NOMO-1 treated with dmso at 0.1 percent for 144 hours (cell line): ENCODE measurements around the gene ATXN1.

Experiments used
- DNase-seq: peaks from one replicate; lab custom pipeline; 2025; ENCODE audit not compliant: unreplicated experiment; lab: John Stamatoyannopoulos, UW

Gene ATXN1

GRCh38 chr6:16747232-16748024 is 13.8 kb downstream of the ATXN1 start:
- DNase-seq: no peak

- DNase-seq: no peak
Measured at GRCh38 chr6:16746812-16747211, 14.4 kb downstream of the ATXN1 start.

DNA sequence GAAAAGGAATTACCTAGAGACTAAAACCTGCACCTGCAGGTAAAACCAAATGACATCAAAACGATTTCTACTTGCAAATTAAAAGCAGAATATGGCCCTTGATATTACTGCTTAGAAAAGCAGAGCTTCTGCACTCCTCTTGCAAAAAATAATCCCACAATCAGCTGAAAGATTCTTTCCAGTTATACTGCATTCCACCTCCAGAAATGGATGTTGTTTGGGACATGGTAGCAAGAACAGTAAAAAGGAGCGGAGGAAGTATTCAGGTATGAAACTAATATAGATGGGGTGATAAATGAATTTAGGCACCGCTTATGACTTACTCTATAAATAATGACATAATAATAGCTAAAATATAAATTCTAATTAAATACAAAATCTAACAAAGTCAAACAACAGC is 14.9 kb downstream of the ATXN1 start:
- DNase-seq: no peak

DNA sequence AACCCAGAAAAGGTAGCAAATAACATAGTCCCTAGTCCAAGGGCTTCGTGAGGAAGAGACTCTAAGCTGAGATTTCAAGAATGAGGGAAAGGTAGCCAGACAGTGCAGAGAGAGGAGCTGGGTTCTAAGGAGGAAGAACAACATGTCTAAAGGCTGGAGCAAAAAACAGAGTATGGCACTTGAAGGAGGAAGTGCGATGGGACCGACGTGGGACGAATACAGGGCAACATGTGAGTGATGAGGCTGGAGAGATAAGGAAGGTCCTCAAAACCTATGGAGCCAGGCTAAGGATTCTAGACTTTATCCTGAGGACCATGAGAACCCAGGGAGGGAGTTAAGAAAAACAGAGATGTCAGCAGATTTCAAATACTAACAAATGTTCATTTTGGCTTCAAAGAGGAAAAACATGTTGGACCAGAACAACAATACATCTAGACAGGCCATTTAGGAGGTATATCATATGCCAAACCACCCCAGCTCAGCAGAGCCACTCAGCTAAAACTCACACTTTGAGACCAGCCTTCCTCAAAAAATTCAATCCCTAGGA is 17.5 kb downstream of the ATXN1 start:
- no peak for DNase-seq

DNA sequence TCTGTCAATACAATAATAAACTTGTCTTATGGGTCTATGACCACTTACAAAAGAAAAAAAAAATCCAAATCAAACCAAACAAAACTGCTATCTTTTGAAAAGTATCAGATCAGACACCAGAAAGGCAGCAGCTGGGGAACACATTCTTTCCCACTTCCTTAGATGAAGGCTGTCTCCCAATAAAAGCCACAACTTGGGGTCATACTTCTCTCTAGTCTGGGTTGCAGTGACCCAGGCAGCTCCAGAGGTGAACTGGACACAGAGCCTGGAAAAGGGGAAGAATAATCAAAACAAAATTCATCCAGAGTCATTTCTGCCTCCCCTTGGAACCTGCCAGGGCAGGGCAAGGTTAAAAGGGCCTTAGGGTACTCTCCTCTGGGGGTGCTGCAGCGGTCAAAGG is 19.1 kb downstream of the ATXN1 start:
- no peak for DNase-seq

DNA sequence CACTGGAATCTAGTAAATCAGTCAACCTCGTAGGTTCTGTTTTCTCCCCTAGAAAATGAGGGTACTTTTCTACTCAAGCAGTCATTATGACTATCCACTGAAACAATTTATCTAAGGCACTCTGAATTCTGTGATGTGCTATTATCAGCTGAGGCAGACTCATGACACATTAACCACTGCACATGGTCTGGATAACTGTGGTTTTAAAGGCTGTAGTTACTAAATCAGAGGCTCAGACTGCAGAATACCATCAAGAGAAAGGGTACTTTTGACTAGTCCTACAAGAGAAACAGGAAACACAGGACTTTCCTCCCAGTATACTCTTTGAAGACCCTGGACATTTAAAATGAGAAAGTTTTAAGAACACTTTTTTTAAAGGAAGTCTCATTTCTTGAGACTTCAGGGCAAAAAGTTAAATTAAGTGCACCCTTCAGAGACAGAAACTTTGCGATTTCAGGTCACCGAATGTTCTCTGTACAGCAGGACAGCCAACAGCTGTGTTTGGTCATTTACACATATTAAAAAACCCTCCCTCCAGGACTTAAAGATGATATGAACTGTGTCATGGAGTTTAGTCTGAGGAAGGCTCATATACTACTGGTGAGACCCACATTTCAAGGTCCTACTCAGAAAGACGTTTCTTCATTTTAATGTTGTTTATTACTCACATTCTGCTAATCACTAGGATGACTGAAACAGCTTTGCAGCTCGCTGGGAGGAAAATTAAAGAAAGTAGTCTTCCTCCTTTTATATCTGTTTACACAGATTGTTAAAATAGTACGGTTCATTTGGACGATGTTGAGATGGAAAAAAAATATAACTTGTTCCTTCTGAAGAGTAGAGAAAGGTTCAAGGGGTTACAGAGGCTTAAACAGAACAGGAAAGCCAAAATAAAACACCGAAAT is 19.9 kb downstream of the ATXN1 start:
- no peak for DNase-seq

DNA sequence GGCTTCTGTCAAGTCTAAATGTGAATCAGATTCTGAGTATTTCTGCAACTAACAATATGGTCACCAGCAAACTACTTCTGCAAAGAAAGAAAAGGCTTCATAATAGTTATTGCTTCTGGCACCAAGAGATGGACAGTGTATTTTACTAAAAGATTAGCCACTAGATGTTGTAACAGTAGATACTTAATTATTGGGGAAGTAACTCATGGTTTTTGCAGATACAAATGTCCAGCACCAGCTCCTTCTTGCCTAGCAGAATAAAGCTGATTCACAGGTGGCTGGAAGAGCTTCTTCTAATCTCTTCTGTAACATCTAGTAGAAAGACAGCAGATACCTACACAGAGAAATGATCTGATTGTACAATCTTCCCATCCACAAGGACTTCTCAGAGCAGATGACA is 21.2 kb downstream of the ATXN1 start:
- DNase-seq: no peak

GRCh38 chr6:16739329-16739801 is 21.9 kb downstream of the ATXN1 start:
- DNase-seq: no peak

DNA sequence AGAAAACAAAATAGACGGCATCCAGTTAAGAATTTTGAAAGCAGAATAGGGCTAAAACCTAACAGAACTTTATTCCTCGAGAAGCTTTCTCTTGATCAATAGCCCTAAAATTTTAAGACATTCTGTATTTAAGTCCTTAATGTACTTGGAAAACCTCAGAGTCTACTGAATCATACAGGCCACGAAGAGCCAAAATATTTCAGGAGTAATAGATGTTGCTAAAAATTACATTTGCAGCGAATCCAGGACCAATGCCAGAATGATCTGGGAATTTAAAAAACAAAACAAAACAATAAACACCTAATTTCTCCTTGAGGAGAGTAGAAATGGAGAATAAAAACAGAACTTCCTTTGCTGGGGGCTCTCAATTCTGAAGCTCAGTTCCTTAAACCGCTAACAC is 23.3 kb downstream of the ATXN1 start:
- DNase-seq: no peak

DNA sequence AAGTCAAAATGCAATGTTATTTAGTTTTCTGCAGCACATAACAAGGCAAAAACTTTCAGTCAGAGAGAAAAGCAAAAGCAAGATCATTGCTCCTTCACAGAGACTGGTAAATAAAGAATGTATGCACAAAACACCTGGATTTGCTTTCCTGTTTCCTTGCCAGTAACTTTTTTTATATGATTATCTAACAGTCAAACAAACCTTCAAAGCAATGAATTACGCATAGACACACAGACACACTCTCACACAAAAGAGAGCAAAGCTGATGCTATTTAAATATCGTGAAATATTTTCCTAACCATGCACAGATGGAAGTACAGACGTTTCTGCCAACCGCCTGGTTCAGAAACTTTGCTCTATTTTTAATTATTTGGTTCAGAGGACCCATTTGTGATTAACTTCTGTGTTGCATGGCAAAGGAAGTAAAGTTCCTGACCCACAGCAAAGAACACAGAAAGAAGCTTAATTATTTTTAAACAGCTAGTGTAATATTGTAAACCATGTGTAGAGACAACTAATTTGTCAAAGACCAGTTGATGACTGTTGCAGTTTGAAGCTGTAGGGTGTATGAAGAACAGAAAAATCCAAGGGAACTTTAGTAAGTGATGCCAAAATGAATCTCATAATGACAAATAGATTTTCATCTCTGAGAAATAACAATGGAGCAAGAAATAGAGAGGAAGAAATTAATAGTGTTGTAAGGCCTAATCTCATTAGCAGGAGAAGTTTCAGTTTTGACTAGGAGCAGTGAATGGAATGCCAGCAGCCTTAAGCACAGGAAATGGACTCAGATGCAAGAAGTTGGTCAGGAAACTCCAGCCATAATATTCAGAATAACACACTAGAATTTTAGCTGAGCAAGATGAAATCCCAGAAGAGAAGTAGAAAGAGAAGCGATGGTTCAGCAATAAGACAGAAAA is 24.1 kb downstream of the ATXN1 start:
- DNase-seq: no peak

GRCh38 chr6:16735014-16735413 is 26.2 kb downstream of the ATXN1 start:
- DNase-seq: no peak

- DNase-seq: no peak
Measured at GRCh38 chr6:16733085-16733484, 28.2 kb downstream of the ATXN1 start.

- no peak for DNase-seq
Measured at GRCh38 chr6:16731478-16732051, 29.7 kb downstream of the ATXN1 start.

GRCh38 chr6:16730738-16731477 is 30.4 kb downstream of the ATXN1 start:
- DNase-seq: no peak

DNA sequence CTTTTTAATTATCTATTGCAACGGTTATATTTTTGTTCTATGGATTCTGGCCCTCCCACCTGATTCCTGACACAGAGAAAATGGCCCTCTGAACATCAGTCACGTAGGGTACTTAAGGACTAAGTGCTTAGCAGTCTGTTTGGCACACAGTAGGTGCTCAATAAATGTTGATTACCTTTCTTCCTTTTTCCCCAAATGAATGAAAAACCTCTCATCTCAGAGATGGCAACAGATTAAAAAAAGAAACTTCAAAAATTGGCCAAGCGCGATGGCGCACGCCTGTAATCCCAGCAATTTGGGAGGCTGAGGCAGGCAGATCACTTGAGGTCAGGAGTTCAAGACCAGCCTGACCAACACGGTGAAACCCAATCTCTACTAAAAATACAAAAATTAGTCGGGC is 31.5 kb downstream of the ATXN1 start:
- DNase-seq: no peak

GRCh38 chr6:16729183-16729691 is 32.0 kb downstream of the ATXN1 start:
- peak; percentile 54 for DNase-seq

DNA sequence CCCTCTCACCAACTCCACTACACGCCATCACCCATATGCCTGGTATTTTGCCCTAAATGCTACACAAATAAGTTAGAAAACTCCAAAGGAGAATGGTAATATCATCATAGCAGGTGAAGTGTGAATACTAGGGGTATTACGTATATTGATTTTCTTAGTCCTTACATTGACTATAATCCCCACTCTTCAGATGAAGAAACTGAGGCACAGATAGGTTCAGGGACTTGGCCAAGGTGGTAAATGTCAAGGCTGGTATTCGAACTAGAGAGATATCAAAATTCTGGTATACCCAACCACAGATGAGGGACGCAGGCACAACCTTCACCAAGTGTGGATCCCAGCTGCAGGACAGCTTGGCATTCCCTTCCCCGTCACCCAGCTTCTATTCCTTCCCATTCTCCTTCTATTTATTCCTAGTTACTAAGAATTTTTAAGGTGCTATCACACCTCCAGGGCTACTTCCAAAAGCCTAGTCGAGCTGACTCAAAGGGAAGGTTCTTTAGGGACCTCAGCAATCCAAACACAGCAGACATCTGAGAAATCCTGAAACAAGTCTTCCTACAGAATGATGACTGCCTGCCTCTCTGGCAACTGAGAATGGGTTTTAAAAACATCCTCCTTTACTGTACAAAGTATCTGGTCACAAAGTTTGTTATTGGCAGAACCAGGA is 32.6 kb downstream of the ATXN1 start:
- no peak for DNase-seq

GRCh38 chr6:16727996-16728395 is 33.3 kb downstream of the ATXN1 start:
- DNase-seq: peak; percentile 52
